Measurements from ENCODE around the gene KCND3.

- TF ChIP-seq CTCF (IDR thresholded peaks at IDR 0.05) (no peak), POLR2A (IDR thresholded peaks at IDR 0.05) (no peak)
Measured at GRCh38 chr1:111879081-111879480, 110.4 kb downstream of the KCND3 start.

Data from lower leg skin (tissue), 3 donors.